Measurements from ENCODE around the gene PRRX2.
"Not testable (repeated sequence)": the region's sequence is repeated elsewhere in the genome, so short reads cannot be mapped to it uniquely, and the experiment has no call there.

PRRX2 gene

GRCh38 chr9:129759804-129760502, 94.5 kb downstream of the PRRX2 start:
- no peak for DNase-seq (ENCODE audit: low read depth in 3 of 3)

GRCh38 chr9:129760784-129761183, 95.3 kb downstream of the PRRX2 start:
- not testable (repeated sequence) for DNase-seq (ENCODE audit: low read depth in 3 of 3)

DNA sequence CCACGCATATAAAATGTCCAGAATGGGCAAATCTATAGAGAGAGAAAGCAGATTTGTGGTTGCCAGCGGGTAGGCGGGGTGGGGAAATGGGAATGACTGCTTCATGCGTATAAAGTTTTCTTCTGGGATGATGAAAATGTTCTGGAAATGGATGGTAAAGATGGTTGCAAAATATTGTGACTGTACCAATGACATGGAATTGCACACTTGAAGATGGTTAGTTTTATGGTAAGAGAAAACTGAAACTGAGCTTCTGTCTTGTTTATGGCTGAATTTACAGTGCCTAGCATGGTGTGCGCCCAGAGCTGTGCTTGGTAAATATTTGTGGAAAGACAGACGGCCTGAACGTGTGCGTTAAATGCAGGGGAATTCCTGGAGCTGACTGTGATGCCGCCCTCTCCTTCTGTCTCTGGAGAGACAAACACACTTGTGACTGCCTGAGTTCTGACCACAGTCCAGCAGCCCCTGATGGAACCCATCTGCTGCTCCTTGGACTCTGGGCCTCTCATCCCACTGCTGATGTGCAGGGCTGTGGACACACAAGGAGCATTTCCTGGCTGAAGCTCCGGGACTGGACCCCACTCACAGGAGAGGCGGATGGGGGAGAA, 96.0 kb downstream of the PRRX2 start:
- no peak for DNase-seq (ENCODE audit: low read depth in 3 of 3)

GRCh38 chr9:129761901-129762369, 96.5 kb downstream of the PRRX2 start:
- no peak for DNase-seq (ENCODE audit: low read depth in 3 of 3)

- not testable (repeated sequence) for DNase-seq (ENCODE audit: low read depth in 3 of 3)
Observed at GRCh38 chr9:129762370-129762984, 97.0 kb downstream of the PRRX2 start.

DNA sequence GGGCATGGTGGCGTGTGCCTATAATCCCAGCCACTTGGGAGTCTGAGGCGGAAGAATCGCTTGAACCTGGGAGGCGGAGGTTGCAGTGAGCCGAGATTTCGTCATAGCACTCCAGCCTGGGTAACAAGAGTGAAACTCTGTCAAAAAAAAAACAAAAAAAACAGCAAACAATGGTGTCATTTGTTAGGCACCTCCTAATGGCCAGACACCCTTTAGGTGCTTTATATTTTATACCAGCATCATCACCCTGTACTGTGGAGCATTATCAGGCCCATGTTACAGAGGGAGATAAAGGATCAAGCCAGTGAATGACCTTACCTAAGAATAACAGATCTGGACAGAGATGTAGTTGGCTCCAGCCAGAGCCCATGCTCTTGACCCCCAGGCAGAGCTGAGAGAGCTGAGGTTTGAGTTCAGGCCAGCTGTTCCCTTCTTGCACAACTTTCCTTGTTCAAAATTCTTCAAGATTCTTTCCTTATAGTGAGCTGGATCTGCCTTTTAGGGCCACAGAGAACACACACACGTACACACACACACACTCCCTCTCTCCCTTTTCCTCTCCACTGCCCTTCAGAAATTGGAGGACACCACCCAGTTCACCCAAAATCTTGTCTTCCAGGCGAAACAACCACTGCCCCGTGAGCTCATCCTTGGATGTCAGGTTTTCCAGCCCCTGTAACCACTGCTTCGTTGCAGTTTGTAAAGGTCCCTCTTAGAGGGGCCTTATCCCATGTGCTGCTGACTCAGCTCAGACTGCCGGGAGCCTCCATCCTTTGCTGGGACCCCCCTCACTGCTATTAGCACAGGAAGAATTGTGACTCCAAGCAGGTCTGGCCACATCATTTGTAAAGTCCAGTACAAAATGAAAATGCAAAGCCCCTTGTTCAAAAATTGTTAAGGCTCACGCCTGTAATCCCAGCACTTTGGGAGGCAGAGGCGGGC, 97.8 kb downstream of the PRRX2 start:
- no peak for DNase-seq (ENCODE audit: low read depth in 3 of 3)

- DNase-seq (ENCODE audit: low read depth in 3 of 3), result no peak
Observed at GRCh38 chr9:129765764-129766317, 100.4 kb downstream of the PRRX2 start.

- no peak for DNase-seq (ENCODE audit: low read depth in 3 of 3)
Observed at GRCh38 chr9:129768486-129768885, 103.0 kb downstream of the PRRX2 start.

GRCh38 chr9:129769669-129770068, 104.2 kb downstream of the PRRX2 start:
- no peak for DNase-seq (ENCODE audit: low read depth in 3 of 3)

DNA sequence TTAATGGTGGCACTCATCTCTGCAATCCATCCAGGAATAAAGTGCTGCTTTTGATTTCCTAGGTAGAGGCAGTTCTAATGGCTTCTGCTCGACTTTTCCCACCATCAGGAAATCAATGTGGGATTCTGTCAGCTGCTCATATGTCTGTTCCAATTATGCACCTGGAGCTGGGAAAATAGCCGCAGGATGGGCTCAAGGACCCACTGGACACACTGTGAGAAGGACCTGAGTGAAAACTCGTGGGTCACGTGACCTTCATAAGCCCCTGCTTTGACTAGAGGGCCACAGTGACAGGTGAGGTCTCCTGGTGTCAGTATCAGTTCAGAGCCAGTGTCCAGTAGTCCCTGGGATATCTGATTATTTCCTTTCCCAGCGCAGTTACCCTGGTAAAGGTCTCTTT, 105.3 kb downstream of the PRRX2 start:
- DNase-seq (ENCODE audit: low read depth in 3 of 3), result no peak

Measured in stimulated activated CD4-positive, alpha-beta T cell treated with anti-CD3 and anti-CD28 coated beads, TNF-alpha, amount 100 ng/mL, for 24 hours (primary cell).